ENCODE data around the gene PROS1. TPM values are rescaled to one million over a fixed set of nuclear protein-coding genes. Genes with fewer than 3 reads are reported as not detected.

PROS1 gene
- total RNA-seq, 4 donors from 2014 or later: 29.3 to 91.1 (median 42.1) TPM

DNA sequence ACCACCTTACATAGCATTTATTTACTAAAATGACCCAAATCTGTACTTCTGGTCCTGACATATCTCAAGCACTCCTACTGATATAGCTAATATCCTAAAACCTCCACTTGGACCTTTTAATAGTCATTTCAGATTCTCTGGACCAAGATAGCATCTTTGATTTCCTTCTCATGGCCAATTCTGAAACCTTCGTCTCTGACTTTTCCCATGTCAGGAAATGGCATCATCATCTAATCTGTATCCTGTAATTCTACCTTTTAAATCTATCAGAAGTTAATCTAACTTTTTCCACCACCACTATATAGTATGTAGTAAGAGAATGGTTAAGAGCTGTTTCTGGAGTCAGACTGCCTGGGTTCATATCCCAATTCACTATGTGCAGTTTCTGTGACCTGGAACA, 38.5 kb upstream of the PROS1 start:
- no peak for ATAC-seq

DNA sequence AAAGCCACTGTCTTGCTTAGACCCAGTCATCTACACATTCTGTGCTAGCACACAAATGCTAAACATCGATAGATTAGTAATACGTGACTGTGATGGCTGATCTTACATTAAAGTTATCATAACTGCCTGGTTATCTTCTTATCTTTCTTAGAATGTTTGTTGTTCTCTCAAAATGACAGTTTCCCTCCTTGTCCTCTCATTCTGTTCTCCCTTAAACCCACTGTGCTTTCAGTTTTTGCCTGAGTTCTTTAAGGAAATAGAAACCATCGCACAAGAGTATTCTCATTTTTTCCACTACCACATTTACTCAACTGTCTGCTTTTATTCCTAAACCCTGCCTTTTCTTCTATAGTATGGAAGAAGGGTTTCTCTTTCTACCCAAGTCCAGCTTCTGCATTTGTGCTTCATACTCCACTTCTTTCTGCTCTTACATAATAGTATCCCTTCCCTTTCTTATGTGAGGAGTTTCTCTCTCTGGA, 37.6 kb upstream of the PROS1 start:
- Histone ChIP-seq H3K4me3 (no peak overlapping the region), H3K36me3 (no peaks in the 10 kb centered on the region), H3K4me1 (peaks cover 0 to 19% (median 0%) of the 10 kb centered on the region in 3 donors), H3K27me3 (no peaks in the 10 kb centered on the region), H3K27ac (no peak overlapping the region), H3K9me3 (no peaks in the 10 kb centered on the region)
- ATAC-seq: peak; percentile 25
- 87 to 89% methylated on average over 3 of the region's 3 CpGs for WGBS, 2 donors (ENCODE audit: low coverage in 1 of 2)
- TF ChIP-seq EP300 (IDR thresholded peaks at IDR 0.05): no peak
- TF ChIP-seq, protein P1, sequence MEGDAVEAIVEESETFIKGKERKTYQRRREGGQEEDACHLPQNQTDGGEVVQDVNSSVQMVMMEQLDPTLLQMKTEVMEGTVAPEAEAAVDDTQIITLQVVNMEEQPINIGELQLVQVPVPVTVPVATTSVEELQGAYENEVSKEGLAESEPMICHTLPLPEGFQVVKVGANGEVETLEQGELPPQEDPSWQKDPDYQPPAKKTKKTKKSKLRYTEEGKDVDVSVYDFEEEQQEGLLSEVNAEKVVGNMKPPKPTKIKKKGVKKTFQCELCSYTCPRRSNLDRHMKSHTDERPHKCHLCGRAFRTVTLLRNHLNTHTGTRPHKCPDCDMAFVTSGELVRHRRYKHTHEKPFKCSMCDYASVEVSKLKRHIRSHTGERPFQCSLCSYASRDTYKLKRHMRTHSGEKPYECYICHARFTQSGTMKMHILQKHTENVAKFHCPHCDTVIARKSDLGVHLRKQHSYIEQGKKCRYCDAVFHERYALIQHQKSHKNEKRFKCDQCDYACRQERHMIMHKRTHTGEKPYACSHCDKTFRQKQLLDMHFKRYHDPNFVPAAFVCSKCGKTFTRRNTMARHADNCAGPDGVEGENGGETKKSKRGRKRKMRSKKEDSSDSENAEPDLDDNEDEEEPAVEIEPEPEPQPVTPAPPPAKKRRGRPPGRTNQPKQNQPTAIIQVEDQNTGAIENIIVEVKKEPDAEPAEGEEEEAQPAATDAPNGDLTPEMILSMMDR (IDR thresholded peaks at IDR 0.05): no peak
- no peak for TF ChIP-seq POLR2A (IDR thresholded peaks at IDR 0.05)
- TF ChIP-seq POLR2AphosphoS5 (IDR thresholded peaks at IDR 0.05): no peak

More for the DNA sequence above, 38.5 kb upstream of the PROS1 start:
- TF ChIP-seq POLR2A (IDR thresholded peaks at IDR 0.05) (no peak), POLR2AphosphoS5 (IDR thresholded peaks at IDR 0.05) (no peak), EP300 (IDR thresholded peaks at IDR 0.05) (no peak)
- TF ChIP-seq, protein P1 (IDR thresholded peaks at IDR 0.05): no peak
- Histone ChIP-seq H3K4me3 (no peak overlapping the region), H3K36me3 (no peaks in the 10 kb centered on the region), H3K4me1 (peaks cover 0 to 13% (median 0%) of the 10 kb centered on the region in 3 donors), H3K27ac (no peak overlapping the region), H3K9me3 (no peaks in the 10 kb centered on the region), H3K27me3 (no peaks in the 10 kb centered on the region)
- 86 to 88% methylated on average over 1 of the region's 1 CpG for WGBS, 2 donors (ENCODE audit: low coverage in 1 of 2)

DNA sequence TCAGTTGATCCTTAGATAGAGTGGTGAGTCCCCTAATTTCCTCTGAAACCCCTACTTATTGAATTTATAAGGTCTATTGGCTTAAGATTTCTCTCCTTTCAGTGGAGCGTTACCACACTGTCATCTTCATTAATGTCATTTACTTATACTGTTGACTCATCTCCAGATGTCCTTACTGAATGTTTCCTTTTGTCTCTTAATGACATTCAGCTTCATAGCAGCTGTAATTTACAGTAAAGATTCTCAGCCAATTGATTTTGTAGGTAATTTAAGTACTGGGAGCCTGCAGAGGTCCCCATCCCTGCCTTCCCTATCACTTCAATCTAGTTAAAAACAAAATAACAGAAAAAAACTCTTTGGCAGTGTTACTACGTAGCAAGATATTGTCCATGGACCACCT, 35.9 kb upstream of the PROS1 start:
- no peaks in the 10 kb centered on the region for H3K36me3 ChIP-seq
- H3K4me1 ChIP-seq: peaks cover 0 to 28% (median 0%) of the 10 kb centered on the region in 3 donors
- no peak overlapping the region for H3K27ac ChIP-seq
- no peaks in the 10 kb centered on the region for H3K9me3 ChIP-seq
- ATAC-seq: no peak
- WGBS, 2 donors (ENCODE audit: low coverage in 1 of 2): 84 to 94% methylated on average over 2 of the region's 2 CpGs
- H3K4me3 ChIP-seq: no peak overlapping the region
- TF ChIP-seq EP300 (IDR thresholded peaks at IDR 0.05): no peak
- no peak for TF ChIP-seq POLR2A (IDR thresholded peaks at IDR 0.05)
- TF ChIP-seq, protein P1 (IDR thresholded peaks at IDR 0.05): no peak
- TF ChIP-seq POLR2AphosphoS5 (IDR thresholded peaks at IDR 0.05): no peak
- H3K27me3 ChIP-seq: no peaks in the 10 kb centered on the region

DNA sequence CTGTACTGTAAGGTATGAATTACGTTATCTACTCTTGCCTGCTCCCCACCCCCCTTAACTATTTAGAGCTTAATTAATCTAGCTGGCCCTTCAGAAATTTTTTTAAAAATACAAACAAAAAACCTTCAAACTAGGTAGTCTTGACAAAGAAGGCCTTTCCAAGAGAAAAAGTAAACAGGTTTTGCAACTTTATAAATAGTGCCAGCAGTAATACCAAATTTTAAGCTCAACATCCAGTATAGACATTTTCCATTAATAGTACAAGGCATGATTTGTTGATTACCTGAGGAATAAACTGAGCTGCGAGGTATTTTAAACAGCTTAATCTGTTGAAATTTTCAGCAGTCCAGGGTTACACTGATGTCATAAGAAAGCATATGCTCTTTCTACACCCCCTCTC, 34.6 kb upstream of the PROS1 start:
- 21 to 34% methylated on average over 2 of the region's 2 CpGs for WGBS, 2 donors (ENCODE audit: low coverage in 1 of 2)
- H3K4me1 ChIP-seq: peaks cover 0 to 37% (median 0%) of the 10 kb centered on the region in 3 donors
- ATAC-seq: no peak
- TF ChIP-seq, protein P1 (IDR thresholded peaks at IDR 0.05): no peak
- no peak for TF ChIP-seq EP300 (IDR thresholded peaks at IDR 0.05)
- TF ChIP-seq POLR2AphosphoS5 (IDR thresholded peaks at IDR 0.05): no peak
- TF ChIP-seq POLR2A (IDR thresholded peaks at IDR 0.05): no peak
- H3K27me3 ChIP-seq: no peaks in the 10 kb centered on the region
- H3K36me3 ChIP-seq: no peaks in the 10 kb centered on the region
- H3K27ac ChIP-seq: peak overlapping the region in 2 of 4 donors; percentile 5 to 40
- no peak overlapping the region for H3K4me3 ChIP-seq
- H3K9me3 ChIP-seq: no peaks in the 10 kb centered on the region

DNA sequence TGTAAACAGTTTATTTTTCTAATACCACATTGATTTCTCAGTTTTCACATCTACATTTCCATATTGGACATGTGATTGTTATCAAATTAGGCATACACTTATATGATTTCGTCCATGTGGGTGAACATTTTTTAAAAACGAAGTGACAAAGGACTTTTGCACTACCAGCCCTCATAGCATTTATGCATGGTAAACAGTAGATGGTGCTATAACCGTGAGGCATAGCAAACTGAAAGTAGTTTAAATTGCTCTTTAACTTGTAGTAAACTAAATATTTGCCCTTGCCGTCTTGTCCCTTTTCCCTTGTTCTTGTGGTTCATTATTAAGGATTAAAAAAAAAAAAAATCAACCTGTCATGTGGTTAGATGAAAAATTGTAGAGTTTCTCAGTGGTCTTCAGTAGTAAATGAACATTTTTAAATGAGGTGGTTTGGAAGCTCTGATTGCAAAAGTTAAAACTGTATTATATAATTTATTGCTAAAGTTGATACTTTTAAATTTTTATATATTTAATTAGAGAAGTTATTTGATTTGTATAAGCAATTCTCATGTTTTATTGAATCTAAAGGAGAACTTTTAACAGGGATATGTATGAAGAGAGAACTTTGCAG, 30.7 kb upstream of the PROS1 start:
- Histone ChIP-seq H3K4me3 (peak overlapping the region; percentile 28 to 46), H3K9me3 (no peaks in the 10 kb centered on the region), H3K4me1 (peaks cover 0 to 42% (median 0%) of the 10 kb centered on the region in 3 donors), H3K27me3 (no peaks in the 10 kb centered on the region), H3K27ac (no peak overlapping the region), H3K36me3 (no peaks in the 10 kb centered on the region)
- 0% methylated on average over 4 of the region's 4 CpGs for WGBS, 2 donors (ENCODE audit: low coverage in 1 of 2)
- ATAC-seq: peak; percentile 70
- TF ChIP-seq POLR2AphosphoS5 (IDR thresholded peaks at IDR 0.05) (peak; percentile 24), EP300 (IDR thresholded peaks at IDR 0.05) (no peak)
- TF ChIP-seq, protein P1 (IDR thresholded peaks at IDR 0.05): peak; percentile 59 to 80 (median 70)

Measured in gastroesophageal sphincter (tissue), 4 donors.